Stimulated activated CD4-positive, alpha-beta T cell treated with anti-CD3 and anti-CD28 coated beads, Interleukin-4, amount 100 ng/mL, for 1 hour (primary cell): Measurements from ENCODE around the gene GGTLC2.
"Not testable (repeated sequence)": the region's sequence is repeated elsewhere in the genome, so short reads cannot be mapped to it uniquely, and the experiment has no call there.

Source experiments
- DNase-seq: peaks from one replicate; pipeline ENCODE4 v3.0.0-alpha.2; 2020

GGTLC2 gene

DNA sequence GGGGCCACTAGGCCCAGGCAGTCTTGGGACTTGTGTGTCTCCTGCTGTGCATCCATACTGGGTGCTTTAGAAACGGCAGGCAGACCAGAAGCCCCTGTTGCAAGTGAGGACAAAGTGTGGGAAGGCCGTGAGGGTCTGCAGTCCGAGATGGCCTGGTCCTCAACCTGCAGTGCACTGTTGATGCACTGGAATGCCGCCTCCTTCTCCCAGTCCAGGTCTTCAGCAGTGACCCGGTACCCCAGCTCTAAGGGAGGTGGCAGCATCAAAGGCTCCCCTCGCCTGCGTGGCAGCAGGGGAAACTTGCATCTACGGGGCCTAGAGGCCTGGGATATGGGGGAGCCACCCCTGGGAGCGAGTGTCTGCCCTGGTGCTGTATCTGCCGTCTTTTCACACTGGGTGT is 2.2 kb upstream of the GGTLC2 start:
- not testable (repeated sequence) for DNase-seq

DNA sequence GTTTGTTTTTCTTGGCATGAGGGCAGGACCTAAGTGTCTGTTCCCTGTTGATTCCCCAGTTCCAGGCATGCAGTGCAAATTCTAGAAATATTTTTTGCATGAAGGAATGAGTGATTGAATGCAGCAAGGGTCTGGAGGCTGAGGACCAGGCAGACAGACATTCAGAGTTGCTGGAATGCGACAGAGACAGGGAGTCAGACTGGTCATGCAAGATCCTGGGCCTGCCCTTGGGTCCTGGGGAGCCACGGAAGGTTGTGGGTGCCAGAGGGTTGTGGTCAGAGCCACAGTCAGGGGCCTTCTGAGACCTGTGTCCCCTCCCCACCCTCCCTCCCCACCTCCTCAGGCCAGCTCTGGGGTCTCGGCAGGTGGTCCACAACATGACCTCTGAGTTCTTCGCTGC is 1.6 kb downstream of the GGTLC2 start:
- DNase-seq = not testable (repeated sequence)

GRCh38 chr22:22647952-22648351 is 3.5 kb downstream of the GGTLC2 start:
- not testable (repeated sequence) for DNase-seq

GRCh38 chr22:22648863-22649536 is 4.6 kb downstream of the GGTLC2 start:
- not testable (repeated sequence) for DNase-seq

DNA sequence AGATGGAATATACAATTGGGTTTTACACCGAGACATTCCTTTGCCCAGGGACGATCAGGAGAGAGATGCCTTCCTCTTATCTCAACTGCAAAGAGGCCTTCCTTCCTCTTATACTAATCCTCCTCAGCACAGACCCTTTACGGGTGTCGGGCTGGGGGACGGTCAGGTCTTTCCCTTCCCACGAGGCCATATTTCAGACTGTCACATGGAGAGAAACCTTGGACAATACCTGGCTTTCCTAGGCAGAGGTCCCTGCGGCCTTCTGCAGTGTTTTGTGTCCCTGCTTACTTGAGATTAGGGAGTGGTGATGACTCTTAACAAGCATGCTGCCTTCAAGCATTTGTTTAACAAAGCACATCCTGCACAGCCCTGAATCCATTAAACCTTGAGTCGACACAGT is 5.3 kb downstream of the GGTLC2 start:
- DNase-seq = not testable (repeated sequence)

DNA sequence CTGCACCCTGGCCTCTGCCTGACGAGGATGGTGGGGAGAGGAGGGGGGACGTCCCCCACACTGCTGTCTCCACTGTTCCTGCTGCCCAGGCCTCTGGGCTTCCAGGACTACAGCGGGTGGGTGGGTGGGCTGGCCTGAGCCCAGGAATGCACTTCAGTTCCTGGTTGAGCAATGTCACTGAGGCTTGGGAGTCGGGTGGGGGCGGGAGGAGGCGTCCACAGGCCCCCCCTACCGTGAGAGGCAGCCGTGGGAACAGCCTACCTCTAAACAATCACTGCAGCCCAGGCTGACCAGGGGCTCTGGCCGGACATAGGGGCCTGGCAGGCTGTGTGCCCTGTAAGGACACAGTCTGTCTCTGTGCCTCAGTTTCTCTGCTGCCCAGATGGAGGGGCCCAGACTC is 6.0 kb downstream of the GGTLC2 start:
- not testable (repeated sequence) for DNase-seq

DNA sequence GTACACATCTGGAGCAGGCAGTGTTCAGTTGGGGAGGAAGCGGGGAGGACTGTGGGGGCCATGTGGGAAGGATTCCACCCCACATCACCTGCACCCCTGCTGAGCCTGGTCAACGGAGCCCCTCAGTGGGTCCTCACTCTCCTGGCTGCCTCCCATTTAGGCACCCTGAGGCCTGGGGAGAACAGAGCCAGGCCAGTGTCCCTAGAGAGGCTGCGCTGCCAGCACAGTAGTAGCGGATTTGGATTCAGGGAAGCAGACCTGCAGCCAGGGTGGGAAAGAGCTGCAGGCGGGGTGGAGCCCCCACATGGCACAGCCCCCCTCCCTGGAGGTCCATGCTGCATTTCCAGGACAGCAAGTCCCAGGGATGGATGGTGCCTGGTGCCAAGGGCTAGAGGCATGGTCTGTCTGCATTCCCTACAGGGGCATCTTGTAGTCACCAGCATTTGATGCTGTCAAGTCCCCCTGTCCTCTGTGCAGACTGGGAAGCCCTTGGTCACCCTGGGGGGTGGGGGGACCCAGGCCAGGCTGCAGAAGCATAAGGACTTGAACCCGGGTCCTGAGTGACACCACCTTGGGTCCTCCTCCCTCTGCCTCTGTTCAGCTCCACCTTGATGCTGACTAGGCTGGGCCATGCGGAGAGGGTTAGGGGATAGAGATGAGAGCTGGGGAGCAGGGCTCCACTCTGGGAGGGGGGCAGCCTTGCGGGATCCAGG is 6.5 kb downstream of the GGTLC2 start:
- DNase-seq = not testable (repeated sequence)

DNA sequence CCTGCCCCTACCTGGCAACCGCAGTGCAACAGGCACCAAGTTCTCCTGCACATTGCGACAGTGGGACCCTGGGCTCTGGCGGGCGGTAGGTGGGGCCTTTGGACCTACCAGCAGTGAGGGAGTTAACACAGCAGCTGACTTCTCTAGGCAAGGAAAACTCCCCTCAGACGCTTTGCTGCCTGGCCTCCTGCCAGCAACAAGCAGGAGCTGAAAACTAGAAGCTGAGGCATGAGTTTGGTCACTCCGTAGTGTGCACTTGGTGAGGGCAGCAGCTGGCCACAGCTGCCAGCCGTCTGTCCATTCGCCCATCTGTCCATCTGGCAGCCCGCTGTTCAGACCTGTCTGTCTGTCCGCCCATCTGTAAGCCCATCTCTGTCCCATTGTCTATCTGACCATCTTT is 7.2 kb downstream of the GGTLC2 start:
- not testable (repeated sequence) for DNase-seq

GRCh38 chr22:22652102-22652501 is 7.7 kb downstream of the GGTLC2 start:
- not testable (repeated sequence) for DNase-seq

DNA sequence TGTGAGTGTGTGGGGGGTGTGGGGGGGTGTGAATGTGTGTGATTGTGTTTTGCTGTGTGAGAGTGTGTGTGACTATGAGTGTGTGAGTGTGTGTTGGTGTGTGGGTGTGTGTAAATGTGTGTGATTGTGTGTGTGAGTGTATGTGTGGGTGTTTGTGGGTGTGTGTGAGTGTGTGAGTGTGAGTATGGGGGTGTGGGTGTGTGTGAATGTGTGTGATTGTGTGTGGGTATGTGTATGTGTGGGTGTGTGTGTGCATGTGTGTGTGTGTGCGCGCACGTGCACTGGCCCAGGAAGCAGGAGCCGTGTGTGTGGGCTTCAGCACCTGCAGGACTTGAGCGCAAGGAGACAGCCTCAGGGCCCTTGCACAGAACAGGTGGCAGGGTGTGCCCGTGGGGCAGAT is 8.2 kb downstream of the GGTLC2 start:
- not testable (repeated sequence) for DNase-seq

- not testable (repeated sequence) for DNase-seq
Observed at GRCh38 chr22:22653677-22654381, 9.4 kb downstream of the GGTLC2 start.

GRCh38 chr22:22655452-22656290 is 11.3 kb downstream of the GGTLC2 start:
- no peak for DNase-seq

GRCh38 chr22:22657712-22658111 is 13.3 kb downstream of the GGTLC2 start:
- DNase-seq = no peak

- DNase-seq = no peak
Observed at GRCh38 chr22:22661275-22661674, 16.9 kb downstream of the GGTLC2 start.

DNA sequence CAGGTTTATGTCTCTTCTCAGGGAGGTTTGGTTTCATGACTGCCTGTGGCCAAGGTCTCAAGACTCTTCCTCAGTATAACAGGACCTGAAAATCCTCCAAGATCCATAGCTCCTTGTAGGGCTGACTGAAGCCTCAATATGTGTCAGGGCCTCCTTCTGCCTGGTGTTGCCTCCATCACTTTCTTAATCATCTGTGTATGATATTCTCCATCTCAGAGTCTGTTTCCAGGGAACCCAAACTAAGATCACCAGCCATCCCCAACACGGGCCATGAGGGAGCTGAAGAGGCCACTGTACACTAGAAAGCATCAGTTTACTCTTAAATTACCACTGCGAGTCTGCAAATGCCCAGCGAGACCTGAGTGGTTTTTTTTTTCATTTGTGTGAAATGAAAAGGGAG is 17.7 kb downstream of the GGTLC2 start:
- DNase-seq = no peak

GRCh38 chr22:22663861-22664800 is 19.7 kb downstream of the GGTLC2 start:
- no peak for DNase-seq

GRCh38 chr22:22666307-22667091 is 22.1 kb downstream of the GGTLC2 start:
- DNase-seq = no peak

GRCh38 chr22:22667966-22668880 is 23.8 kb downstream of the GGTLC2 start:
- DNase-seq = no peak

GRCh38 chr22:22669093-22669492 is 24.7 kb downstream of the GGTLC2 start:
- DNase-seq = no peak
